ENCODE results near the gene SIRT2.
"Not testable (repeated sequence)": the region's sequence is repeated elsewhere in the genome, so short reads cannot be mapped to it uniquely, and the experiment has no call there.

The SIRT2 gene

GRCh38 chr19:38892841-38893240 lies 6.6 kb downstream of the SIRT2 start:
- DNase-seq, result no peak

GRCh38 chr19:38891771-38892170 lies 7.6 kb downstream of the SIRT2 start:
- no peak for DNase-seq

- DNase-seq, result no peak
Observed at GRCh38 chr19:38890686-38891085, 8.7 kb downstream of the SIRT2 start.

- DNase-seq, result no peak
Observed at GRCh38 chr19:38889803-38890202, 9.6 kb downstream of the SIRT2 start.

GRCh38 chr19:38888876-38889275 lies 10.5 kb downstream of the SIRT2 start:
- no peak for DNase-seq

- DNase-seq, result not testable (repeated sequence)
Observed at GRCh38 chr19:38884691-38885090, 14.7 kb downstream of the SIRT2 start.

GRCh38 chr19:38883286-38883685 lies 16.1 kb downstream of the SIRT2 start:
- DNase-seq, result no peak

- DNase-seq, result no peak
Observed at GRCh38 chr19:38880882-38881609, 18.4 kb downstream of the SIRT2 start.

- no peak for DNase-seq
Observed at GRCh38 chr19:38880076-38880881, 19.1 kb downstream of the SIRT2 start.

- DNase-seq, result no peak
Observed at GRCh38 chr19:38879400-38879751, 20.0 kb downstream of the SIRT2 start.

GRCh38 chr19:38878575-38879399 lies 20.6 kb downstream of the SIRT2 start:
- no peak for DNase-seq

GRCh38 chr19:38877781-38878574 lies 21.4 kb downstream of the SIRT2 start, which contains the start of gene RINL:
RINL (minus strand) TSS chr19:38878275; CDS start chr19:38876742, 1,533 bp downstream.
- no peak for DNase-seq

- no peak for DNase-seq
Observed at GRCh38 chr19:38875656-38876395, 23.6 kb downstream of the SIRT2 start.

- not testable (repeated sequence) for DNase-seq
Observed at GRCh38 chr19:38873400-38873799, 26.0 kb downstream of the SIRT2 start.

GRCh38 chr19:38870612-38871011 lies 28.8 kb downstream of the SIRT2 start:
- DNase-seq, result no peak

- DNase-seq, result no peak
Observed at GRCh38 chr19:38869836-38870607, 29.4 kb downstream of the SIRT2 start.

GRCh38 chr19:38869160-38869835 lies 30.1 kb downstream of the SIRT2 start:
- no peak for DNase-seq

- DNase-seq, result no peak
Observed at GRCh38 chr19:38868551-38868950, 30.9 kb downstream of the SIRT2 start.

GRCh38 chr19:38867171-38867780 lies 32.1 kb downstream of the SIRT2 start:
- DNase-seq, result no peak
